Measurements from ENCODE around the gene TEX53. TPM values are rescaled to one million over a fixed set of nuclear protein-coding genes. Genes with fewer than 3 reads are reported as not detected.

Gene TEX53
- total RNA-seq, 1 experiment from 2014 or later: not detected

- no TSS peak for BruUV-seq (replicated peaks)
- Mint-ChIP-seq H3K4me1 (ENCODE audit: low read depth, unreplicated experiment) (peaks cover 34% of the 10 kb centered on the region), H3K27me3 (ENCODE audit: unreplicated experiment) (peaks cover 12% of the 10 kb centered on the region), H3K4me3 (ENCODE audit: low read depth, unreplicated experiment) (no peak overlapping the region), H3K9me3 (ENCODE audit: low read depth, unreplicated experiment) (peaks cover 2% of the 10 kb centered on the region), H3K36me3 (ENCODE audit: insufficient read depth, unreplicated experiment) (no peaks in the 10 kb centered on the region), H3K27ac (ENCODE audit: unreplicated experiment) (no peak overlapping the region)
- CTCF ChIA-PET: interaction anchor here (1.7 kb wide), 1 partner anchor 13 kb away, joined by 5 read pairs; no protein-coding TSS in a partner anchor
- intact Hi-C loops (cut with micrococcal nuclease; ENCODE audit: unreplicated experiment): loop anchor here (5.0 kb wide), 1 partner anchor 84 kb away; no protein-coding TSS in a partner anchor
- no peak for TF ChIP-seq CTCF (IDR thresholded peaks at IDR 0.05; ENCODE audit: unreplicated experiment)
- no peak for DNase-seq
These were observed 35.7 kb upstream of the TEX53 start for GRCh38 chr9:114693248-114693855.

GRCh38 chr9:114691956-114692295, 34.3 kb upstream of the TEX53 start:
- Mint-ChIP-seq H3K4me1 (ENCODE audit: low read depth, unreplicated experiment) (peaks cover 34% of the 10 kb centered on the region), H3K36me3 (ENCODE audit: insufficient read depth, unreplicated experiment) (no peaks in the 10 kb centered on the region), H3K27me3 (ENCODE audit: unreplicated experiment) (peaks cover 12% of the 10 kb centered on the region), H3K27ac (ENCODE audit: unreplicated experiment) (no peak overlapping the region), H3K4me3 (ENCODE audit: low read depth, unreplicated experiment) (no peak overlapping the region), H3K9me3 (ENCODE audit: low read depth, unreplicated experiment) (peaks cover 2% of the 10 kb centered on the region)
- no TSS peak for BruUV-seq (replicated peaks)
- no peak for TF ChIP-seq CTCF (IDR thresholded peaks at IDR 0.05; ENCODE audit: unreplicated experiment)
- DNase-seq: no peak
- CTCF ChIA-PET: no interaction called here
- intact Hi-C loops (cut with micrococcal nuclease; ENCODE audit: unreplicated experiment): loop anchor here (5.0 kb wide), 1 partner anchor 85 kb away; no protein-coding TSS in a partner anchor

- no TSS peak for BruUV-seq (replicated peaks)
- Mint-ChIP-seq H3K36me3 (ENCODE audit: insufficient read depth, unreplicated experiment) (no peaks in the 10 kb centered on the region), H3K4me3 (ENCODE audit: low read depth, unreplicated experiment) (no peak overlapping the region), H3K4me1 (ENCODE audit: low read depth, unreplicated experiment) (peaks cover 34% of the 10 kb centered on the region), H3K9me3 (ENCODE audit: low read depth, unreplicated experiment) (peaks cover 2% of the 10 kb centered on the region), H3K27me3 (ENCODE audit: unreplicated experiment) (peaks cover 12% of the 10 kb centered on the region), H3K27ac (ENCODE audit: unreplicated experiment) (peak overlapping the region; percentile 23)
- no peak for TF ChIP-seq CTCF (IDR thresholded peaks at IDR 0.05; ENCODE audit: unreplicated experiment)
- intact Hi-C loops (cut with micrococcal nuclease; ENCODE audit: unreplicated experiment): loop anchor here (5.0 kb wide), 1 partner anchor 86 kb away; no protein-coding TSS in a partner anchor
- CTCF ChIA-PET: interaction anchor here (0.8 kb wide), 1 partner anchor 9 kb away, joined by 3 read pairs; the partner anchor contains the start of gene TEX48
- peak; percentile 5 for DNase-seq
These were observed 33.7 kb upstream of the TEX53 start for GRCh38 chr9:114691046-114691955.

- intact Hi-C loops (cut with micrococcal nuclease; ENCODE audit: unreplicated experiment): loop anchor here (5.0 kb wide), 1 partner anchor 87 kb away; no protein-coding TSS in a partner anchor
- Mint-ChIP-seq H3K9me3 (ENCODE audit: low read depth, unreplicated experiment) (peaks cover 2% of the 10 kb centered on the region), H3K36me3 (ENCODE audit: insufficient read depth, unreplicated experiment) (no peaks in the 10 kb centered on the region), H3K27me3 (ENCODE audit: unreplicated experiment) (peaks cover 12% of the 10 kb centered on the region), H3K4me3 (ENCODE audit: low read depth, unreplicated experiment) (no peak overlapping the region), H3K4me1 (ENCODE audit: low read depth, unreplicated experiment) (peaks cover 34% of the 10 kb centered on the region), H3K27ac (ENCODE audit: unreplicated experiment) (peak overlapping the region; percentile 27)
- TF ChIP-seq CTCF (IDR thresholded peaks at IDR 0.05; ENCODE audit: unreplicated experiment): no peak
- peak; percentile 5 for DNase-seq
- CTCF ChIA-PET: interaction anchor here (0.8 kb wide), 1 partner anchor 8 kb away, joined by 3 read pairs; the partner anchor contains the start of gene TEX48
- BruUV-seq (replicated peaks): no TSS peak
These were observed 32.7 kb upstream of the TEX53 start for GRCh38 chr9:114690308-114690707.
